ENCODE results near the gene PIGK. TPM values are rescaled to one million over a fixed set of nuclear protein-coding genes. Genes with fewer than 3 reads are reported as not detected.
"Not testable (repeated sequence)": the region's sequence is repeated elsewhere in the genome, so short reads cannot be mapped to it uniquely, and the experiment has no call there.

PIGK gene
- total RNA-seq, 2 donors from 2014 or later = 15.9 to 30.1 TPM

DNA sequence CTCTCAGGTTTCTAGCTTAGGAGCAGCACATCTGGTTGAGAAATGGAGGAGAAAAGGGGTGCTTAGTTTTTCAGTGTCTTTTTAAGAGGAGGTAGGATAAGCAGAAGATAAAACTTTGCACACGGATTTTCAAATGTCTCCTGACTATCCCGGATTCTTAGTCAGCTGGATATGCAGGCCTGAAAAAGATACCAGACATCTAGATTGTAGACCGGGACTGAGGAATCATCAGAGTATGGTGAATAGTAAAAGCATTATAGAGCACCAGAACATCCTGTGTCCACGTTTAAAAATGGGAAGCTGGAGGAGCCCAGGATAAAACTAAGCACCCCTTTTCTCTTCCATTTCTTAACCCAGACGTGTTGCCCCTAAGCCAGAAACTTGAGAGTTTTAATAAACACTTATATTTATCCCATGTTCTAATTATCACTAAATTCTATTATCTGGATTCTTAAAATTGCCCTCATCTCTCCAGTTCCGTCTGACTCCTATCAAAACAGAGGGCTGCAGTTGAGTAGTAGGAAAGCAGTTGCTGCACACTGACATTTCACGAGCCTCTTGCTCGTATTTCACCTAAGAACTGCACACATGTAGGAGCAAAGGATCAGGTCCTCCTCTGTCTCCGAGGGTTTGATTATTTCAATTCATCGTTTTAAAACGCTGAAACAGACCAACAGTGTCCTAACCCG lies 609 bp downstream of the PIGK start:
- DNase-seq (ENCODE audit: low spot score) = no peak
- TF ChIP-seq, protein P1, sequence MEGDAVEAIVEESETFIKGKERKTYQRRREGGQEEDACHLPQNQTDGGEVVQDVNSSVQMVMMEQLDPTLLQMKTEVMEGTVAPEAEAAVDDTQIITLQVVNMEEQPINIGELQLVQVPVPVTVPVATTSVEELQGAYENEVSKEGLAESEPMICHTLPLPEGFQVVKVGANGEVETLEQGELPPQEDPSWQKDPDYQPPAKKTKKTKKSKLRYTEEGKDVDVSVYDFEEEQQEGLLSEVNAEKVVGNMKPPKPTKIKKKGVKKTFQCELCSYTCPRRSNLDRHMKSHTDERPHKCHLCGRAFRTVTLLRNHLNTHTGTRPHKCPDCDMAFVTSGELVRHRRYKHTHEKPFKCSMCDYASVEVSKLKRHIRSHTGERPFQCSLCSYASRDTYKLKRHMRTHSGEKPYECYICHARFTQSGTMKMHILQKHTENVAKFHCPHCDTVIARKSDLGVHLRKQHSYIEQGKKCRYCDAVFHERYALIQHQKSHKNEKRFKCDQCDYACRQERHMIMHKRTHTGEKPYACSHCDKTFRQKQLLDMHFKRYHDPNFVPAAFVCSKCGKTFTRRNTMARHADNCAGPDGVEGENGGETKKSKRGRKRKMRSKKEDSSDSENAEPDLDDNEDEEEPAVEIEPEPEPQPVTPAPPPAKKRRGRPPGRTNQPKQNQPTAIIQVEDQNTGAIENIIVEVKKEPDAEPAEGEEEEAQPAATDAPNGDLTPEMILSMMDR (IDR thresholded peaks at IDR 0.05) = no peak
- Histone ChIP-seq H3K4me1 (peaks cover 0 to 17% of the 10 kb centered on the region in 2 donors), H3K27ac (peak overlapping the region; percentile 80 to 85), H3K27me3 (no peaks in the 10 kb centered on the region), H3K9me3 (no peaks in the 10 kb centered on the region), H3K4me3 (peak overlapping the region; percentile 66 to 80), H3K36me3 (no peaks in the 10 kb centered on the region)

DNA sequence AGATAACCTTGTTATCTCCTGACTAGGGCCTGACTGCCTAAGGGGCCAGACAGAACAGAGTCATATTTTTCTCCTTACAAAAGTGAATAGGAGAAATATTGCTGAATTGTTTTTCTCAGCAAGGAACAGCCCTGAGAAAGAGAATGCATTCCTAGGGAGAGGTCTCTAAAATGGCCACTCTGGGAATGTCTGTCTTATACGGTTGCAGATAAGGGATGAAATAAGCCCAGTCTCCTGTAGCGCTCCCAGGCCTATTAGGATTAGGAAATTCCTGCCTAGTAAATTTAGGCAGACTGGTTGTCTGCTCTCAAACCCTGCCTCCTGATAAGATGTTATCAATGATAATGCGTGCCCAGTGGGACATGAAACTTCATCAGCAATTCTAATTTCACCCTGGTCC lies 15.2 kb downstream of the PIGK start:
- not testable (repeated sequence) for H3K36me3 ChIP-seq; DNase-seq (ENCODE audit: low spot score); H3K27me3 ChIP-seq; H3K9me3 ChIP-seq; H3K27ac ChIP-seq; H3K4me3 ChIP-seq; H3K4me1 ChIP-seq

DNA sequence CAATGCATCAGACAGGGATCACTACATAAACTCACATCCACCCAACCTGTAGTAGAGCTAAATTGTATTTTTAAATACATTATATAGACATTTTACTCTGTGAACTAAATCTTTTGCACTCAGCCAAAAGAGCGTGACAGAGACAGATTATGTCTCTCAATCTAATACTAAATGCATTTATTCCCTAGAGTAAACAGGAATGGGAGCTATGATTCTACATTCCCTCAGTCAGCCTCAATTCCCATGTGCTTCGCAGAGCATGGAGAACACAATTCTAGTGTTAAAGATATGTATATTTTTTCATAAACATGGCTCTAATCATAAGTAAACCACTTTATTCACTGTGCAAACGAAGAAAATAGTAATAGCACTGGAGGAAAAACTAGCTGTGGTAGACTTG lies 16.5 kb downstream of the PIGK start:
- Histone ChIP-seq H3K27me3 (no peaks in the 10 kb centered on the region), H3K9me3 (peaks cover 0 to 9% of the 10 kb centered on the region in 2 donors), H3K27ac (no peak overlapping the region), H3K4me3 (no peak overlapping the region), H3K36me3 (no peaks in the 10 kb centered on the region), H3K4me1 (no peaks in the 10 kb centered on the region)
- TF ChIP-seq, protein P1 (IDR thresholded peaks at IDR 0.05) = no peak
- no peak for DNase-seq (ENCODE audit: low spot score)

DNA sequence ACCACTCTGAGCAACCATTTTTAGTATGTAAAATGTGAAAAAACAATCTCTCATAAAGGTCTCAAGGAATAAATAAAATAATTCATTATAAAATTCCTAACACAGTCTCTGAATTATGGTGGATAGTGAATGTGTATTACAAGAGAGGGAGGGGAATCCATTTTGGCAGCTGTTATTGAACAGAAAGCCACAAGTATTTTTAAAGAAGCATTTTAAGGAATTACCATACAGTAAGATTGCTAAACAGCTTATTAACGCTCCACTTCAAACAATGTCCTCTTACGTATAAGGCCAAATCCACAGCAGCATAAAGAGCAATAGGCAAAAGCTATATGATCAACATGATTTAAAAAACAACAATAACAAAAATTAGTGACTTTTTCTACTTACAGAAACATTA lies 18.4 kb downstream of the PIGK start:
- Histone ChIP-seq H3K4me1 (no peaks in the 10 kb centered on the region), H3K4me3 (no peak overlapping the region), H3K27me3 (no peaks in the 10 kb centered on the region), H3K9me3 (peaks cover 0 to 9% of the 10 kb centered on the region in 2 donors), H3K27ac (no peak overlapping the region), H3K36me3 (no peaks in the 10 kb centered on the region)
- no peak for DNase-seq (ENCODE audit: low spot score)
- TF ChIP-seq, protein P1 (IDR thresholded peaks at IDR 0.05) = no peak

DNA sequence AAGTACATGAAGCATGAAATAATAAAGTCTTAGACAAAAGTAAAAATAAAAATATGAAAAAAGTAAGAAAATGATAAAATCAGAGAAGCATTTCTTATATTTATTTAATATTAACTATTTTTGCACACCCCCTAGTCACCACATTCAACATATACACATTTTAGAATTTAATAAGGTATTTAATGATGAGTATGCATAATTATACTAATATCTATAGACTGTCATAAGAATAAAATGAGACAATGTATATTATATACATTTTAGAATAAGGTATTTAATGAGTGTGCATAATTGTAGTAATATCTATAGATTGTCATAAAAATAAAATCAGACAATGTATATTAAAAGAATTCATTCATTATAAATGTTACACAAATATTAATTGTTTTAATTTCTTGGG lies 18.9 kb downstream of the PIGK start:
- Histone ChIP-seq H3K36me3 (no peaks in the 10 kb centered on the region), H3K9me3 (peaks cover 0 to 9% of the 10 kb centered on the region in 2 donors), H3K27me3 (no peaks in the 10 kb centered on the region), H3K4me1 (no peaks in the 10 kb centered on the region), H3K4me3 (no peak overlapping the region), H3K27ac (no peak overlapping the region)
- no peak for DNase-seq (ENCODE audit: low spot score)
- TF ChIP-seq, protein P1 (IDR thresholded peaks at IDR 0.05) = no peak

DNA sequence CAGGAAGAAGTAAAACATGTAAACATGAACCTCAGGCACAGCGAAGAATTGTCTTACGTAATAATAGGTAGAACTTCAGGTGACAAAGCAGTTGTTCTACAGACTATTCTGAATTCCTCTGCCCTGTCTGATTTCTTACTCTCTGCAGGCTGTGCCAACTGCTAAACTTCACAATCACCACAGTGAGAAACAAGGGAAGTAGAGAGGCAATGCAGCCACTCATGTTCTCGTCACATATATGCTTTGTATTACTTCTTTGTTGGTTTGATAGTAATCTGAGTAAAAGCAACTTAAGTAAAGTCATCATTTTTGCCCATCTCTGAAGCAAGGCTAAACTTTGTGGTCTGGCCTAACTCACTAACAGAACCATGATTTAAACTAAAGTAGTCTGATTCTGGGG lies 21.9 kb downstream of the PIGK start:
- no peaks in the 10 kb centered on the region for H3K9me3 ChIP-seq
- no peak for DNase-seq (ENCODE audit: low spot score)
- H3K4me1 ChIP-seq = no peaks in the 10 kb centered on the region
- no peaks in the 10 kb centered on the region for H3K27me3 ChIP-seq
- TF ChIP-seq, protein P1 (IDR thresholded peaks at IDR 0.05) = no peak
- no peak overlapping the region for H3K27ac ChIP-seq
- H3K4me3 ChIP-seq = no peak overlapping the region
- no peaks in the 10 kb centered on the region for H3K36me3 ChIP-seq
